SK-N-SH (cell line): ENCODE data around the gene SCN4A.

Experiments
- CTCF ChIP-seq: fragments of 200-600 bp; sonication (generic); IDR thresholded peaks from 2 replicates; pipeline ENCODE4 v1.6.1; 2017; ENCODE audit warnings: antibody characterized with exemption, mild to moderate bottlenecking, moderate library complexity
- EP300 ChIP-seq, 2 experiments: IDR thresholded peaks; 2 replicates each; pipeline versions ENCODE4 v1.4.0 to v1.6.1; 2012; ENCODE audit warnings: borderline replicate concordance in 1 of 2, low read depth in 1 of 2, low read length in 1 of 2
- FOSL2 ChIP-seq: IDR thresholded peaks from 2 replicates; pipeline ENCODE4 v1.4.0; 2012; ENCODE audit warnings: low read depth, mild to moderate bottlenecking, moderate library complexity, borderline replicate concordance
- MXI1 ChIP-seq: IDR thresholded peaks from 2 replicates; pipeline ENCODE4 v1.6.1; 2012; ENCODE audit warnings: mild to moderate bottlenecking, low read depth, low read length, improper control_type of control experiment
- NFIC ChIP-seq: IDR thresholded peaks from 2 replicates; pipeline ENCODE4 v1.4.0; 2012; ENCODE audit warnings: borderline replicate concordance
- NRF1 ChIP-seq: IDR thresholded peaks from 2 replicates; pipeline ENCODE4 v1.6.1; 2012; ENCODE audit warnings: low read depth, mild to moderate bottlenecking, low read length
- POLR2AphosphoS5 ChIP-seq: IDR thresholded peaks from 2 replicates; pipeline ENCODE4 v1.6.1; 2012; ENCODE audit warnings: low read depth, low read length
- RXRA ChIP-seq: IDR thresholded peaks from 2 replicates; pipeline ENCODE4 v1.4.0; 2012; ENCODE audit warnings: low read depth, mild to moderate bottlenecking, borderline replicate concordance
- SMC3 ChIP-seq: IDR thresholded peaks from 2 replicates; pipeline ENCODE4 v1.6.1; 2012; ENCODE audit warnings: low read depth, low read length, improper control_type of control experiment
- TCF12 ChIP-seq: IDR thresholded peaks from 2 replicates; pipeline ENCODE4 v1.4.0; 2012
- TEAD4 ChIP-seq: IDR thresholded peaks from 2 replicates; pipeline ENCODE4 v1.4.0; 2012; ENCODE audit warnings: mild to moderate bottlenecking, borderline replicate concordance; ENCODE audit not compliant: insufficient read depth
- TF ChIP-seq, protein P1 (sequence below): IDR thresholded peaks from 2 replicates; pipeline ENCODE4; 2012

DNA sequence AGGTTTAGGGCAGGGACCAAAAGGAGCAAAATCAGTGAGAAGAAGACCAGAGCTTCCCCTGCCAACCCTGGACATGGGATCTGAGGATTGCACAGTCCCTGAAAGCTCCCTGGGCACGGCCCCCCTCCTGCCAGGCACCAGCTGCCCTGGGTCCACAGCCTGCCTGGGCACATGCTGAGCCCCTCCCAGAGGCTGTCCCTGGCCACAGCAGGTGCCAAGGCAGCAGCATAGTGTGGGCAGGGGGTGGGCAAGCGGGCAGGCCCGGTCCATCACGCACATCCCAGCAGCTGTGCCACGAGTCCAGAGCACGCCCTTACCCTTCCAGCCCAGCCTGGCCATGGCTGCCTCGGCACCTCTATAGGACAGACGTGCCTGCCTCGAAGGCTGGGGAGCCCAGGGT, 12.7 kb downstream of the SCN4A start:
- TF ChIP-seq CTCF = no peak
- TF ChIP-seq EP300 (IDR thresholded peaks at IDR 0.05; ENCODE audit: borderline replicate concordance in 1 of 2, low read depth in 1 of 2, low read length in 1 of 2) = no peak
- TF ChIP-seq NFIC = no peak
- no peak for TF ChIP-seq MXI1
- TF ChIP-seq SMC3 = no peak
- no peak for TF ChIP-seq NRF1
- TF ChIP-seq POLR2AphosphoS5 = no peak
- TF ChIP-seq TEAD4 = no peak
- TF ChIP-seq FOSL2 = no peak
- TF ChIP-seq, protein P1, sequence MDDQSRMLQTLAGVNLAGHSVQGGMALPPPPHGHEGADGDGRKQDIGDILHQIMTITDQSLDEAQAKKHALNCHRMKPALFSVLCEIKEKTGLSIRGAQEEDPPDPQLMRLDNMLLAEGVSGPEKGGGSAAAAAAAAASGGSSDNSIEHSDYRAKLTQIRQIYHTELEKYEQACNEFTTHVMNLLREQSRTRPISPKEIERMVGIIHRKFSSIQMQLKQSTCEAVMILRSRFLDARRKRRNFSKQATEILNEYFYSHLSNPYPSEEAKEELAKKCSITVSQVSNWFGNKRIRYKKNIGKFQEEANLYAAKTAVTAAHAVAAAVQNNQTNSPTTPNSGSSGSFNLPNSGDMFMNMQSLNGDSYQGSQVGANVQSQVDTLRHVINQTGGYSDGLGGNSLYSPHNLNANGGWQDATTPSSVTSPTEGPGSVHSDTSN = no peak
- TF ChIP-seq RXRA = no peak
- no peak for TF ChIP-seq TCF12
